Calu3 (cell line): Measurements from ENCODE around the gene GAS7. TPM values are rescaled to one million over a fixed set of nuclear protein-coding genes. Genes with fewer than 3 reads are reported as not detected.
A peak's percentile ranks its signal among the peaks of the same experiment; 100 is the strongest.

Source experiments
- BruUV-seq: library from RNA; stranded (reverse); fragments of 400-500 nt; replicated peaks from 2 replicates; lab custom pipeline; 2021; lab: Mats Ljungman, UMichigan
- CTCF ChIA-PET: fragments of 300-600 bp; sonication (Branson Sonifier 250); formaldehyde crosslinking; loops from one replicate; lab custom pipeline; 2022; ENCODE audit warnings: antibody characterized with exemption; lab: Charles Lee
- DNase-seq: peaks from one replicate; pipeline ENCODE4 v3.0.0; 2022
- H3K27ac Mint-ChIP-seq: one replicate; pipeline ENCODE4 v1.8.0; 2022; ENCODE audit warnings: mixed read lengths; ENCODE audit not compliant: unreplicated experiment
- H3K27me3 Mint-ChIP-seq: one replicate; pipeline ENCODE4 v1.8.0; 2022; ENCODE audit warnings: mixed read lengths; ENCODE audit not compliant: unreplicated experiment
- H3K36me3 Mint-ChIP-seq: one replicate; pipeline ENCODE4 v1.8.0; 2022; ENCODE audit warnings: mild to moderate bottlenecking, moderate library complexity, mixed read lengths; ENCODE audit not compliant: insufficient read depth, unreplicated experiment
- H3K4me1 Mint-ChIP-seq: one replicate; pipeline ENCODE4 v1.8.0; 2022; ENCODE audit warnings: mild to moderate bottlenecking, low read depth, mixed read lengths; ENCODE audit not compliant: unreplicated experiment
- H3K4me3 Mint-ChIP-seq: one replicate; pipeline ENCODE4 v1.8.0; 2022; ENCODE audit warnings: mild to moderate bottlenecking, low read depth, moderate library complexity, mixed read lengths; ENCODE audit not compliant: unreplicated experiment
- H3K9me3 Mint-ChIP-seq: one replicate; pipeline ENCODE4 v1.8.0; 2022; ENCODE audit warnings: low read depth, mixed read lengths; ENCODE audit not compliant: unreplicated experiment
- intact Hi-C: fragments of 100-400 bp; cut with micrococcal nuclease; formaldehyde crosslinking; loops from one replicate; pipeline ENCODE4 v1.10.0; 2022; ENCODE audit not compliant: unreplicated experiment
- total RNA-seq: library from RNA; stranded (reverse); gene quantifications from 2 replicates; pipeline ENCODE4 v1.2.3, GENCODE V29; 2022
- TF ChIP-seq, protein P1 (sequence below): fragments of 200-600 bp; IDR thresholded peaks from one replicate; pipeline ENCODE4 v1.8.0; 2022; ENCODE audit warnings: antibody characterized with exemption; ENCODE audit not compliant: unreplicated experiment

The GAS7 gene
- total RNA-seq, 1 experiment from 2014 or later, result 0.42 TPM

DNA sequence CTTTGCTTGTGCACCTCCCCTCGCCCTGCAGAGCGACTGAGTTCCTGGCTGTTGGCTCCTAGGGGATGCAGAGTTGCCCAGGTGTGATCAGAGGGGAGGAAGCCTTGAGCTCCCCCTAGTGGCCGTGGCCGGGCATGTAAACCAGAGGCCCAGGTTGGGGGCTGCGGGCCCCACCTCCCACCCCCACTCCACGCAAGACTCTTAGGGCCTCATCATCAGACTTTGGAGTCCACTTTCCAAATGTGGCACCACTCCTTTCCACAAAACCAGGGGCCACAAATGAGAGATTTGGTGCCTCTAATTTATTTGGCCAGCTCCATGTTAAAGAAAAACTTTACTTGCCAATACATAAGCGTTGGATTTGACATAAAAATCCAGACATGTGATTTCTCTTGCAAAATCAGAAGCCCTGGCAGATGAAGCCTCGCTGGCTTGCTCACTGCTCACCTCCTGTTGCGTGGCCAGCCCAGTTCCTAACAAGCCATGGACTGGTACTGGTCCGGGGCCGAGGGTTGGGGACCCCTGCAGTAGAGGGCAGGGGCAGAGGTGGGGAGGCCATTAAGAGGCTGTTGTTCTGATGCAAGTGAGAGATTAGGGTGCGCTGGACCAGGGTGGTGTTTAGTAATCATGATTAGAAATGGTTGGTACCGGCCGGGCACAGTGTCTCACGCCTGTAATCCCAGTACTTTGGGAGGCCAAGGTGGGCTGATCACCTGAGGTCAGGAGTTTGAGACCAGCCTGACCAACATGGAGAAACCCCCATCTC lies 28.7 kb upstream of the GAS7 start:
- no TSS peak for BruUV-seq
- DNase-seq, result peak; percentile 54
- CTCF ChIA-PET, result interaction anchor here (0.7 to 1.4 kb wide), 3 partner anchors 128 to 260 kb away, joined by 3 to 6 read pairs (median 5); no protein-coding TSS in a partner anchor
- H3K9me3 Mint-ChIP-seq, result no peaks in the 10 kb centered on the region
- H3K36me3 Mint-ChIP-seq, result no peaks in the 10 kb centered on the region
- intact Hi-C loops, result loop anchor here (1.0 to 10.0 kb wide), 2 partner anchors 112 to 262 kb away; no protein-coding TSS in a partner anchor
- H3K4me3 Mint-ChIP-seq, result no peak overlapping the region
- TF ChIP-seq, protein P1, sequence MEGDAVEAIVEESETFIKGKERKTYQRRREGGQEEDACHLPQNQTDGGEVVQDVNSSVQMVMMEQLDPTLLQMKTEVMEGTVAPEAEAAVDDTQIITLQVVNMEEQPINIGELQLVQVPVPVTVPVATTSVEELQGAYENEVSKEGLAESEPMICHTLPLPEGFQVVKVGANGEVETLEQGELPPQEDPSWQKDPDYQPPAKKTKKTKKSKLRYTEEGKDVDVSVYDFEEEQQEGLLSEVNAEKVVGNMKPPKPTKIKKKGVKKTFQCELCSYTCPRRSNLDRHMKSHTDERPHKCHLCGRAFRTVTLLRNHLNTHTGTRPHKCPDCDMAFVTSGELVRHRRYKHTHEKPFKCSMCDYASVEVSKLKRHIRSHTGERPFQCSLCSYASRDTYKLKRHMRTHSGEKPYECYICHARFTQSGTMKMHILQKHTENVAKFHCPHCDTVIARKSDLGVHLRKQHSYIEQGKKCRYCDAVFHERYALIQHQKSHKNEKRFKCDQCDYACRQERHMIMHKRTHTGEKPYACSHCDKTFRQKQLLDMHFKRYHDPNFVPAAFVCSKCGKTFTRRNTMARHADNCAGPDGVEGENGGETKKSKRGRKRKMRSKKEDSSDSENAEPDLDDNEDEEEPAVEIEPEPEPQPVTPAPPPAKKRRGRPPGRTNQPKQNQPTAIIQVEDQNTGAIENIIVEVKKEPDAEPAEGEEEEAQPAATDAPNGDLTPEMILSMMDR, result peak; percentile 64
- no peaks in the 10 kb centered on the region for H3K27me3 Mint-ChIP-seq
- no peaks in the 10 kb centered on the region for H3K4me1 Mint-ChIP-seq
- H3K27ac Mint-ChIP-seq, result no peak overlapping the region

GRCh38 chr17:10224582-10225195 lies 26.3 kb upstream of the GAS7 start:
- no TSS peak for BruUV-seq
- no peak for DNase-seq
- Mint-ChIP-seq H3K27ac (no peak overlapping the region), H3K36me3 (no peaks in the 10 kb centered on the region), H3K27me3 (no peaks in the 10 kb centered on the region), H3K4me3 (no peak overlapping the region), H3K4me1 (no peaks in the 10 kb centered on the region), H3K9me3 (no peaks in the 10 kb centered on the region)
- CTCF ChIA-PET, result no interaction called here
- intact Hi-C loops, result loop anchor here (10.0 kb wide), 1 partner anchor 110 kb away; no protein-coding TSS in a partner anchor
- TF ChIP-seq, protein P1, result no peak

- no peaks in the 10 kb centered on the region for H3K27me3 Mint-ChIP-seq
- H3K4me3 Mint-ChIP-seq, result no peak overlapping the region
- TF ChIP-seq, protein P1, result no peak
- H3K4me1 Mint-ChIP-seq, result no peaks in the 10 kb centered on the region
- no peak overlapping the region for H3K27ac Mint-ChIP-seq
- no peak for DNase-seq
- BruUV-seq, result no TSS peak
- intact Hi-C loops, result no loop called here
- H3K36me3 Mint-ChIP-seq, result no peaks in the 10 kb centered on the region
- CTCF ChIA-PET, result no interaction called here
- peaks cover 5% of the 10 kb centered on the region for H3K9me3 Mint-ChIP-seq
Observed at GRCh38 chr17:10219193-10219592, 20.8 kb upstream of the GAS7 start.

DNA sequence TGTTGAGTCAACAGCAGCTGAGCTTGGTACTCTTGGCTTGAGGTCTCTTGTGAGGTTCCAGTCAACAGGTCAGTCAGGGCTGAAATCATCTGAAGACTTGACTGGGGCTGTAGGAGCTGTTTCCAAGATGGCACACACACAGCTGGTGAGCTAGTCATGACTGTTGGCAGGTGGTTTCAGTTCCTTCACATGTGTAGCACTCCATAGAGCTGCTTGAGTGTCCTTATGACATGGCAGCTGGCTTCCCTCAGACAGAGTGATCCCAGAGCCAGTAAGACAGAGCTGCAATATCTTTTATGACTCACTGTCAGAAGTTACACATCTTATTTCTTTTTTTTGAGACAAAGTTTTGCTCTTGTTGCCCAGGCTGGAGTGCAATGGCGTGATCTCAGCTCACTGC lies 19.5 kb upstream of the GAS7 start:
- Mint-ChIP-seq H3K4me3 (no peak overlapping the region), H3K27ac (no peak overlapping the region), H3K4me1 (no peaks in the 10 kb centered on the region), H3K9me3 (peaks cover 5% of the 10 kb centered on the region), H3K27me3 (no peaks in the 10 kb centered on the region), H3K36me3 (no peaks in the 10 kb centered on the region)
- BruUV-seq, result no TSS peak
- DNase-seq, result no peak
- intact Hi-C loops, result no loop called here
- CTCF ChIA-PET, result no interaction called here
- TF ChIP-seq, protein P1, result no peak
